Endothelial cell (in vitro differentiated cells): Measurements from ENCODE around the gene SNX32. TPM values are rescaled to one million over a fixed set of nuclear protein-coding genes. Genes with fewer than 3 reads are reported as not detected.
A peak's percentile ranks its signal among the peaks of the same experiment; 100 is the strongest.

Source experiments
- DNase-seq: peaks from one replicate; pipeline ENCODE4 v3.0.0; 2021; ENCODE audit warnings: low spot score
- H3K27ac Mint-ChIP-seq: one replicate; pipeline ENCODE4 v1.8.0; 2021; ENCODE audit warnings: mixed read lengths, inconsistent platforms; ENCODE audit not compliant: unreplicated experiment
- H3K27me3 Mint-ChIP-seq: one replicate; pipeline ENCODE4 v1.8.0; 2021; ENCODE audit warnings: mild to moderate bottlenecking, moderate library complexity, mixed read lengths, inconsistent platforms; ENCODE audit not compliant: unreplicated experiment
- H3K36me3 Mint-ChIP-seq: one replicate; pipeline ENCODE4 v1.8.0; 2021; ENCODE audit warnings: mild to moderate bottlenecking, low read depth, mixed read lengths, inconsistent platforms; ENCODE audit not compliant: unreplicated experiment
- H3K4me1 Mint-ChIP-seq: one replicate; pipeline ENCODE4 v1.8.0; 2021; ENCODE audit warnings: mild to moderate bottlenecking, mixed read lengths, inconsistent platforms; ENCODE audit not compliant: unreplicated experiment
- H3K4me3 Mint-ChIP-seq: one replicate; pipeline ENCODE4 v1.8.0; 2021; ENCODE audit warnings: mild to moderate bottlenecking, mixed read lengths, inconsistent platforms; ENCODE audit not compliant: unreplicated experiment
- H3K9me3 Mint-ChIP-seq: one replicate; pipeline ENCODE4 v1.8.0; 2021; ENCODE audit warnings: mixed read lengths, inconsistent platforms; ENCODE audit not compliant: unreplicated experiment
- total RNA-seq: library from RNA; stranded (reverse); fragmentation: NEBNext Ultra II Directional; extraction: Animal tissue kit (Norgen Biotek cat#: 25700); gene quantifications from one replicate; pipeline ENCODE4 v1.2.1, GENCODE V29; 2021; ENCODE audit not compliant: unreplicated experiment
- TF ChIP-seq, protein P1 (sequence below): fragments of 200-600 bp; sonication (generic); IDR thresholded peaks from one replicate; pipeline ENCODE4 v1.5.0; 2021; ENCODE audit warnings: antibody characterized with exemption; ENCODE audit not compliant: unreplicated experiment

The SNX32 gene
- total RNA-seq, 1 donor from 2014 or later, result 1.2 TPM

DNA sequence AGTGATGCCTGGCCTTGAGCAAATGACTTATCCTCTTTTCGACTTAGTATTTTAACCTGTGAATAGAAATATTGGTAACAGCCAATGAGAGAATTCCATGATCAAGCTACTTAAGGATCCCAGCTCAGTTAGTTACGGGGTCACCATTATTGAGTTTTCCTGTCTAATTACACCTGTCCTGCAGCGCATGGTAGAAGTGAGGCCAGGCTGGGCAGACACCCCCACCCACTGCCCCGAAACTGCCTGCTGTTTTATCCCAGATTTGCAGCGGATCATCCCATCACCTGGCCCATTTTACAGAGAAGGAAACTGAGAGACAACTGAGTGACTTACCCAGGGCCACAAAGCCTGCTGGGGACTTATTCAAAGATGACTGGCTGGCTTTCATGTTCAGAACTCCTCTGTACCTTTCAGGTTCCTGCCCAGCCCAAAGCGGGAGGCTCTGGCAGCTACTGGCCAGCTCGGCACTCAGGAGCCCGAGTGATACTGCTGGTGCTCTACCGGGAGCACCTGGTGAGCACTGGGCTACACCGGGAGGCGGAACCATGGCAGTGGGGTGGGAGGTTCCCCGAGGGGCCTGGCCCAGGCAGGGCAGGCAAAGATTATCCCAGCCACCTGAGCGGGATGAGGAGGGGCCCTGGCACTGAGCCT is 27.9 kb downstream of the SNX32 start:
- peak; percentile 3 for DNase-seq
- H3K36me3 Mint-ChIP-seq, result peaks cover 25% of the 10 kb centered on the region
- peaks cover 29% of the 10 kb centered on the region for H3K4me1 Mint-ChIP-seq
- H3K9me3 Mint-ChIP-seq, result no peaks in the 10 kb centered on the region
- peak overlapping the region; percentile 94 for H3K27ac Mint-ChIP-seq
- TF ChIP-seq, protein P1, sequence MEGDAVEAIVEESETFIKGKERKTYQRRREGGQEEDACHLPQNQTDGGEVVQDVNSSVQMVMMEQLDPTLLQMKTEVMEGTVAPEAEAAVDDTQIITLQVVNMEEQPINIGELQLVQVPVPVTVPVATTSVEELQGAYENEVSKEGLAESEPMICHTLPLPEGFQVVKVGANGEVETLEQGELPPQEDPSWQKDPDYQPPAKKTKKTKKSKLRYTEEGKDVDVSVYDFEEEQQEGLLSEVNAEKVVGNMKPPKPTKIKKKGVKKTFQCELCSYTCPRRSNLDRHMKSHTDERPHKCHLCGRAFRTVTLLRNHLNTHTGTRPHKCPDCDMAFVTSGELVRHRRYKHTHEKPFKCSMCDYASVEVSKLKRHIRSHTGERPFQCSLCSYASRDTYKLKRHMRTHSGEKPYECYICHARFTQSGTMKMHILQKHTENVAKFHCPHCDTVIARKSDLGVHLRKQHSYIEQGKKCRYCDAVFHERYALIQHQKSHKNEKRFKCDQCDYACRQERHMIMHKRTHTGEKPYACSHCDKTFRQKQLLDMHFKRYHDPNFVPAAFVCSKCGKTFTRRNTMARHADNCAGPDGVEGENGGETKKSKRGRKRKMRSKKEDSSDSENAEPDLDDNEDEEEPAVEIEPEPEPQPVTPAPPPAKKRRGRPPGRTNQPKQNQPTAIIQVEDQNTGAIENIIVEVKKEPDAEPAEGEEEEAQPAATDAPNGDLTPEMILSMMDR, result no peak
- H3K4me3 Mint-ChIP-seq, result peak overlapping the region; percentile 96
- peaks cover 23% of the 10 kb centered on the region for H3K27me3 Mint-ChIP-seq

- H3K27me3 Mint-ChIP-seq, result peaks cover 20% of the 10 kb centered on the region
- no peaks in the 10 kb centered on the region for H3K9me3 Mint-ChIP-seq
- peak overlapping the region; percentile 81 for H3K4me3 Mint-ChIP-seq
- peaks cover 22% of the 10 kb centered on the region for H3K36me3 Mint-ChIP-seq
- TF ChIP-seq, protein P1, result no peak
- peak overlapping the region; percentile 53 for H3K27ac Mint-ChIP-seq
- peaks cover 28% of the 10 kb centered on the region for H3K4me1 Mint-ChIP-seq
- peak; percentile 3 for DNase-seq
Measured at GRCh38 chr11:65862191-65862735, 28.5 kb downstream of the SNX32 start.

DNA sequence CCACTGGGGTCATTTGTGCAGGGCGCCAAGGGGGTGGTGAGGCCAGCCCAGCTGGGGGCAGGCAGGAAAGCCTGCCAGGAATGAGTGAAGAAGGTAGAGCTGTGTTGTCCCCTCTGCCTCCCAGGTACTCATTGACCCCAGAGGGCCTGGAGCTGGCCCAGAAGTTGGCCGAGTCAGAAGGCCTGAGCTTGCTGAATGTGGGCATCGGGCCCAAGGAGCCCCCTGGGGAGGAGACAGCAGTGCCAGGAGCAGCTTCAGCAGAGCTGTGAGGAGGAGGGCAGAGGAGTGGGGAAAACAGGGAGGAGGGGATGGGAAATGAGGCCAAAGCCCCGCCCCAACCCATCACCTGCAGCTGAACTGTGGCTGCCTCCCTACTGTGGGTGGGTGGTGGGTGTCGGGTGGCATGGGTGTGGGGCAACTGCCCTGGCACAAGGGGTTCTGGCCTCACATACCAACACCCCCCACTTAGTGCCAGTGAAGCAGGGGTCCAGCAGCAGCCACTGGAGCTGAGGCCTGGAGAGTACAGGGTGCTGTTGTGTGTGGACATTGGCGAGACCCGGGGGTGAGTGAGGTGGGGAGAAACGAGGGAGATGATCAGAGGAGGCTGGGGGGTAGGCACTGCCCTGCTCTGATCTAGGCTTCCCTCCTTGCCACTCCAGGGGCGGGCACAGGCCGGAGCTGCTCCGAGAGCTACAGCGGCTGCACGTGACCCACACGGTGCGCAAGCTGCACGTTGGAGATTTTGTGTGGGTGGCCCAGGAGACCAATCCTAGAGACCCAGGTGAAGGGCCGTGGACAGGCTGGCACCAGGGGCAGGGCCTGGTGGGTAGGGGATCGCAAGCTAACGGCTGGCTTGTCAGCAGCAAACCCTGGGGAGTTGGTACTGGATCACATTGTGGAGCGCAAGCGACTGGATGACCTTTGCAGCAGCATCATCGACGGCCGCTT is 29.5 kb downstream of the SNX32 start:
- TF ChIP-seq, protein P1, result no peak
- Mint-ChIP-seq H3K27ac (peak overlapping the region; percentile 53), H3K27me3 (peaks cover 25% of the 10 kb centered on the region)

DNA sequence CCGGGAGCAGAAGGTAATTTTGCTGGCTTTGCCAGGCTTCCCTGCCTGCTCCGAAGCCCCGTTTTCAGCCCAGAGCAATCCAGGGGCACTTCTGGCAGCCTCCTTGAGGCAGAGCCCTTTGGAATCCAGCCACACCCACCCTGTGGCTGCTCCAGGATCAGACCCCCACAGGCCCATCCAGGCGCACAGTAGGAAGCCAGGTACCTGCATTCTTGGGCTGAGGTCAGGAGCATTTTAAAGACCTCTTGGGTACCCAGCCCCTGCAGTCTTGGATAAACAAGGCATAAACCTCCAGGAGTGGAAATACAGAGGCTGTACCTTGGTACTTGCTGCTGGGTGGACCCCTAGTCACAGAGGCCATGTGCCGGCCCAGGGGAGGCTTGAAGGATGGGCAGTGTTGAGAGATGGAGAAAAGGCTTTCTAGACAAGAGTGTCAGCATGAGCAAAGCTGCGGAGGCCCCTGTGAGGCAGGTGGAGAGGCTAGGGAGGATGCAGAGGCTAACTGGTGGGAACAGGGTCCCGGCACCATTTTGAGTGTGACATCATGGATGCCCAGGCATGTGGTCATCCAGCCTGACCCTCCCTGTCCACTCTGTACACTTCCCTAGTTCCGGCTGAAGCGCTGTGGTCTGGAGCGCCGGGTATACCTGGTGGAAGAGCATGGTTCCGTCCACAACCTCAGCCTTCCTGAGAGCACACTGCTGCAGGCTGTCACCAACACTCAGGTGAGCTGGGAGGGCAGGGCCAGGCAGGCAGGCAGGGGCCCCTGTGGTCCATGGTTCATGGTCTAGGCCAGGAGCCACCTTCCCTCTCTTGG is 30.3 kb downstream of the SNX32 start:
- TF ChIP-seq, protein P1, result no peak
- no peak for DNase-seq
- no peaks in the 10 kb centered on the region for H3K9me3 Mint-ChIP-seq
- peaks cover 29% of the 10 kb centered on the region for H3K4me1 Mint-ChIP-seq
- H3K27ac Mint-ChIP-seq, result no peak overlapping the region
- H3K27me3 Mint-ChIP-seq, result peaks cover 21% of the 10 kb centered on the region
- peaks cover 32% of the 10 kb centered on the region for H3K36me3 Mint-ChIP-seq
- no peak overlapping the region for H3K4me3 Mint-ChIP-seq

More for the DNA sequence above, 29.5 kb downstream of the SNX32 start:
- Mint-ChIP-seq H3K4me3 (peak overlapping the region; percentile 81), H3K4me1 (peaks cover 34% of the 10 kb centered on the region), H3K36me3 (peaks cover 26% of the 10 kb centered on the region), H3K9me3 (no peaks in the 10 kb centered on the region)
- DNase-seq, result peak; percentile 1
